Left lung (tissue), 10 donors: Measurements from ENCODE around the gene FAM185A. TPM values are rescaled to one million over a fixed set of nuclear protein-coding genes. Genes with fewer than 3 reads are reported as not detected.

Source experiments
- ATAC-seq: fragments of 200-7000 bp; cut with Tn5 transposase; one replicate; pipeline ENCODE4 v1.9.1; 2020; ENCODE audit warnings: moderate library complexity
- DNase-seq, 4 donors: peaks; one replicate each; pipeline ENCODE4 v3.0.0-alpha.2; 2013 to 2020
- H3K27ac ChIP-seq, 2 donors: fragments of 200-600 bp; sonication (generic) in 1 of 2; one replicate each; pipeline versions ENCODE4 v1.5.0 to v1.8.0; 2020 to 2021
- H3K27me3 ChIP-seq, 2 donors: fragments of 200-600 bp; sonication (generic) in 1 of 2; one replicate each; pipeline versions ENCODE4 v1.5.0 to v1.8.0; 2020 to 2021
- H3K36me3 ChIP-seq, 2 donors: fragments of 200-600 bp; sonication (generic) in 1 of 2; one replicate each; pipeline versions ENCODE4 v1.5.0 to v1.8.0; 2020 to 2021
- H3K4me1 ChIP-seq, 2 donors: fragments of 200-600 bp; one replicate each; pipeline ENCODE4 v1.8.0; 2021
- H3K4me3 ChIP-seq, 2 donors: fragments of 200-600 bp; sonication (generic) in 1 of 2; one replicate each; pipeline versions ENCODE4 v1.5.0 to v1.8.0; 2020 to 2021; ENCODE audit warnings: mild to moderate bottlenecking in 1 of 2
- H3K9me3 ChIP-seq, 2 donors: fragments of 200-600 bp; sonication (generic) in 1 of 2; one replicate each; pipeline versions ENCODE4 v1.5.0 to v1.8.0; 2020 to 2021
- CTCF ChIP-seq, 2 donors: fragments of 200-600 bp; sonication (generic) in 1 of 2; IDR thresholded peaks; one replicate each; pipeline versions ENCODE4 v1.5.0 to v1.8.0; 2021; ENCODE audit warnings: antibody characterized with exemption in 2 of 2
- intact Hi-C, 2 donors: fragments of 100-400 bp; cut with DNase I; formaldehyde crosslinking; loops; one replicate each; pipeline versions ENCODE4 v1.11.2 to v1.14.2; 2022
- polyA plus RNA-seq, 6 donors: library from polyadenylated mRNA; unstranded; fragments of 120-200 nt; gene quantifications; one replicate each; pipeline ENCODE4 v1.2.1, GENCODE V29; 2013; ENCODE audit not compliant: insufficient read length in 6 of 6
- total RNA-seq, 2 donors: library from RNA; stranded (reverse); fragmentation: NEBNext Ultra II Directional; extraction: Animal tissue kit (Norgen Biotek cat#: 25700); gene quantifications; one replicate each; pipeline ENCODE4 v1.2.1, GENCODE V29; 2021
- donor health status: DM: no; HTN: yes; CAD: no.
- donor health status: DM: no; HTN: no; CAD: no.

FAM185A gene
- total and polyA plus RNA-seq, 8 donors, result 7.1 to 15.1 (median 12.2) TPM

- H3K36me3 ChIP-seq, result no peaks in the 10 kb centered on the region
- DNase-seq (peak in 1 of 4 donors; percentile 27), ATAC-seq (peak; percentile 50)
- intact Hi-C loops, result no loop called here
- no peak overlapping the region for H3K27ac ChIP-seq
- no peaks in the 10 kb centered on the region for H3K9me3 ChIP-seq
- no peaks in the 10 kb centered on the region for H3K27me3 ChIP-seq
- H3K4me1 ChIP-seq, result peaks cover 7 to 9% of the 10 kb centered on the region in 2 donors
- TF ChIP-seq CTCF (IDR thresholded peaks at IDR 0.05), result no peak
- no peak overlapping the region for H3K4me3 ChIP-seq
Observed at GRCh38 chr7:102811942-102812678, 63.3 kb downstream of the FAM185A start.

GRCh38 chr7:102813191-102814024, 64.6 kb downstream of the FAM185A start:
- no peaks in the 10 kb centered on the region for H3K9me3 ChIP-seq
- no peaks in the 10 kb centered on the region for H3K27me3 ChIP-seq
- no peak overlapping the region for H3K27ac ChIP-seq
- H3K36me3 ChIP-seq, result no peaks in the 10 kb centered on the region
- no peak for TF ChIP-seq CTCF (IDR thresholded peaks at IDR 0.05)
- H3K4me1 ChIP-seq, result peaks cover 7 to 9% of the 10 kb centered on the region in 2 donors
- no peak for DNase-seq
- intact Hi-C loops, result no loop called here
- no peak for ATAC-seq
- no peak overlapping the region for H3K4me3 ChIP-seq

- intact Hi-C loops, result no loop called here
- ATAC-seq (no peak), DNase-seq (no peak)
- no peaks in the 10 kb centered on the region for H3K9me3 ChIP-seq
- H3K4me3 ChIP-seq, result no peak overlapping the region
- no peaks in the 10 kb centered on the region for H3K36me3 ChIP-seq
- H3K27ac ChIP-seq, result no peak overlapping the region
- H3K4me1 ChIP-seq, result peaks cover 7 to 9% of the 10 kb centered on the region in 2 donors
- H3K27me3 ChIP-seq, result no peaks in the 10 kb centered on the region
- no peak for TF ChIP-seq CTCF (IDR thresholded peaks at IDR 0.05)
Observed at GRCh38 chr7:102814025-102814471, 65.2 kb downstream of the FAM185A start.

GRCh38 chr7:102817616-102818573, 69.1 kb downstream of the FAM185A start:
- TF ChIP-seq CTCF (IDR thresholded peaks at IDR 0.05), result no peak
- intact Hi-C loops, result no loop called here

More at GRCh38 chr7:102817616-102818573, 69.1 kb downstream of the FAM185A start:
- peaks cover 0 to 4% of the 10 kb centered on the region in 2 donors for H3K36me3 ChIP-seq
- DNase-seq (no peak), ATAC-seq (no peak)
- H3K27me3 ChIP-seq, result no peaks in the 10 kb centered on the region
- no peaks in the 10 kb centered on the region for H3K4me1 ChIP-seq
- no peak overlapping the region for H3K27ac ChIP-seq
- no peak overlapping the region for H3K4me3 ChIP-seq
- H3K9me3 ChIP-seq, result no peaks in the 10 kb centered on the region
